MCF 10A (cell line): ENCODE measurements around the gene DPP4. TPM values are rescaled to one million over a fixed set of nuclear protein-coding genes. Genes with fewer than 3 reads are reported as not detected.

Experiments
- BruUV-seq: library from RNA; stranded (reverse); fragments of 400-500 nt; replicated peaks from 2 replicates; lab custom pipeline; 2021; lab: Mats Ljungman, UMichigan
- CTCF ChIA-PET: fragments of 300-600 bp; sonication (Branson Sonifier 250); formaldehyde crosslinking; extraction: SDS; loops from one replicate; lab custom pipeline; 2021; ENCODE audit warnings: antibody characterized with exemption, inconsistent platforms; lab: Yijun Ruan, JAX
- POLR2A ChIA-PET: fragments of 300-600, 350-650 bp; sonication (Branson Sonifier 250); formaldehyde crosslinking; extraction: SDS; loops from one replicate; lab custom pipeline; 2020; ENCODE audit warnings: antibody characterized with exemption, inconsistent platforms; lab: Yijun Ruan, JAX
- DNase-seq: peaks from one replicate; pipeline ENCODE4 v3.0.0-alpha.2; 2018; ENCODE audit not compliant: unreplicated experiment
- H3K27ac Mint-ChIP-seq: one replicate; pipeline ENCODE4 v1.8.0; 2022; ENCODE audit warnings: mild to moderate bottlenecking, low read depth, mixed read lengths; ENCODE audit not compliant: unreplicated experiment
- H3K27me3 Mint-ChIP-seq: one replicate; pipeline ENCODE4 v1.8.0; 2022; ENCODE audit warnings: mixed read lengths; ENCODE audit not compliant: insufficient read depth, unreplicated experiment
- H3K36me3 Mint-ChIP-seq: one replicate; pipeline ENCODE4 v1.8.0; 2022; ENCODE audit warnings: mild to moderate bottlenecking, moderate library complexity, mixed read lengths; ENCODE audit not compliant: insufficient read depth, unreplicated experiment
- H3K4me1 Mint-ChIP-seq: one replicate; pipeline ENCODE4 v1.8.0; 2022; ENCODE audit warnings: mixed read lengths; ENCODE audit not compliant: insufficient read depth, unreplicated experiment
- H3K4me3 Mint-ChIP-seq: one replicate; pipeline ENCODE4 v1.8.0; 2022; ENCODE audit warnings: mild to moderate bottlenecking, moderate library complexity, mixed read lengths; ENCODE audit not compliant: unreplicated experiment
- H3K9me3 Mint-ChIP-seq: one replicate; pipeline ENCODE4 v1.8.0; 2022; ENCODE audit warnings: mixed read lengths; ENCODE audit not compliant: unreplicated experiment
- CTCF ChIP-seq: fragments of 200-600 bp; IDR thresholded peaks from one replicate; pipeline ENCODE4 v1.8.0; 2022; ENCODE audit warnings: antibody characterized with exemption, mild to moderate bottlenecking; ENCODE audit not compliant: unreplicated experiment
- intact Hi-C: fragments of 100-400 bp; cut with micrococcal nuclease; formaldehyde crosslinking; loops from 2 replicates; pipeline ENCODE4 v1.14.1; 2022
- total RNA-seq: library from RNA; stranded (reverse); gene quantifications from 2 replicates; pipeline ENCODE4 v1.2.3, GENCODE V29; 2022

The DPP4 gene
- total RNA-seq, 1 experiment from 2014 or later = not detected

GRCh38 chr2:162103443-162104009 lies 29.5 kb upstream of the DPP4 start:
- Mint-ChIP-seq H3K4me3 (no peak overlapping the region), H3K27ac (no peak overlapping the region), H3K36me3 (no peaks in the 10 kb centered on the region), H3K4me1 (peaks cover 13% of the 10 kb centered on the region), H3K27me3 (no peaks in the 10 kb centered on the region), H3K9me3 (no peaks in the 10 kb centered on the region)
- no peak for TF ChIP-seq CTCF
- ChIA-PET POLR2A (interaction anchor here (1.0 to 1.3 kb wide), 3 partner anchors 9 to 113 kb away, joined by 3 to 4 read pairs (median 3); no protein-coding TSS in a partner anchor), CTCF (interaction anchor here (0.7 to 1.3 kb wide), 4 partner anchors 9 to 116 kb away, joined by 3 to 4 read pairs (median 3); no protein-coding TSS in a partner anchor)
- peak; percentile 44 for DNase-seq
- no TSS peak for BruUV-seq
- intact Hi-C loops = no loop called here

- Mint-ChIP-seq H3K27me3 (no peaks in the 10 kb centered on the region), H3K4me1 (peaks cover 6% of the 10 kb centered on the region), H3K36me3 (no peaks in the 10 kb centered on the region), H3K4me3 (no peak overlapping the region), H3K27ac (no peak overlapping the region), H3K9me3 (no peaks in the 10 kb centered on the region)
- intact Hi-C loops = no loop called here
- ChIA-PET CTCF (interaction anchor here (0.7 kb wide), 1 partner anchor 200 kb away, joined by 3 read pairs; no protein-coding TSS in a partner anchor), POLR2A (interaction anchor here (1.0 to 1.8 kb wide), 2 partner anchors 9 to 67 kb away, joined by 3 to 7 read pairs; no protein-coding TSS in a partner anchor)
- BruUV-seq = no TSS peak
- no peak for DNase-seq
- no peak for TF ChIP-seq CTCF
These were observed 26.6 kb upstream of the DPP4 start for GRCh38 chr2:162100579-162100978.

DNA sequence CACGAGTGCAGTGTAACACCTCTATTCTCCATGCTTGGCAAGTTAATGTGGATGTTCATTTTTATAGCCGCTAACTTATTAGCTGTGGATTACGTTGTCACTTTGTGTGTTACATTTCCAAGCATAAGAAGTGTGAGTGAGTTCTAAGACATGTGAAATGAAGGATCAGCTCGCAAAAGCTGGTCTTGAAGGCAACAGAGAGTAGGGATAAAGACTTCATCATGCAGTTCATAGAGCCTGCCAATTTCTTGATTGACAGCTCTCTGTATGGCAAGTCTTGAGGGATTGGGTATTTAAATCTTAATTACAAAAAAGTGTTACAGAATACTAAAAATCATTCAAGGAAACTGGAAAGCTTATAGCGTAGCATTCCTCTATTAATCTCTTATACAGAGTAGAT lies 25.8 kb upstream of the DPP4 start:
- no peak for TF ChIP-seq CTCF
- CTCF ChIA-PET = interaction anchor here (1.0 to 1.5 kb wide), 2 partner anchors 18 to 25 kb away, joined by 4 to 5 read pairs; no protein-coding TSS in a partner anchor
- no peak overlapping the region for H3K27ac Mint-ChIP-seq
- peaks cover 6% of the 10 kb centered on the region for H3K4me1 Mint-ChIP-seq
- intact Hi-C loops = no loop called here
- BruUV-seq = no TSS peak
- no peaks in the 10 kb centered on the region for H3K9me3 Mint-ChIP-seq
- no peak for DNase-seq
- no peaks in the 10 kb centered on the region for H3K27me3 Mint-ChIP-seq
- H3K36me3 Mint-ChIP-seq = no peaks in the 10 kb centered on the region
- H3K4me3 Mint-ChIP-seq = no peak overlapping the region
- POLR2A ChIA-PET = interaction anchor here (1.8 kb wide), 1 partner anchor 9 kb away, joined by 7 read pairs; no protein-coding TSS in a partner anchor
